NCI-H2107 treated with DMSO at 0.1 percent for 48 hours (cell line): ENCODE results near the gene CASS4.

Experiments
- DNase-seq: peaks from one replicate; lab custom pipeline; 2025; ENCODE audit not compliant: unreplicated experiment; lab: John Stamatoyannopoulos, UW

CASS4 gene

GRCh38 chr20:56422076-56422823 lies 10.2 kb downstream of the CASS4 start:
- DNase-seq = no peak

GRCh38 chr20:56422824-56423189 lies 10.7 kb downstream of the CASS4 start:
- DNase-seq = no peak

GRCh38 chr20:56423211-56423610 lies 11.2 kb downstream of the CASS4 start:
- no peak for DNase-seq

GRCh38 chr20:56423886-56424285 lies 11.8 kb downstream of the CASS4 start:
- no peak for DNase-seq

GRCh38 chr20:56424931-56425330 lies 12.9 kb downstream of the CASS4 start:
- no peak for DNase-seq

GRCh38 chr20:56426026-56426425 lies 14.0 kb downstream of the CASS4 start:
- DNase-seq = no peak

- DNase-seq = no peak
Measured at GRCh38 chr20:56426926-56427325, 14.9 kb downstream of the CASS4 start.

GRCh38 chr20:56427797-56428196 lies 15.7 kb downstream of the CASS4 start:
- DNase-seq = no peak

- no peak for DNase-seq
Measured at GRCh38 chr20:56428410-56428809, 16.4 kb downstream of the CASS4 start.

GRCh38 chr20:56428881-56429280 lies 16.8 kb downstream of the CASS4 start:
- DNase-seq = no peak

- DNase-seq = no peak
Measured at GRCh38 chr20:56429502-56429901, 17.4 kb downstream of the CASS4 start.

GRCh38 chr20:56429941-56430340 lies 17.9 kb downstream of the CASS4 start:
- DNase-seq = no peak

- DNase-seq = no peak
Measured at GRCh38 chr20:56430461-56430860, 18.4 kb downstream of the CASS4 start.

GRCh38 chr20:56430957-56431356 lies 18.9 kb downstream of the CASS4 start:
- DNase-seq = no peak

- DNase-seq = no peak
Measured at GRCh38 chr20:56431471-56431870, 19.4 kb downstream of the CASS4 start.

GRCh38 chr20:56433221-56433879 lies 21.3 kb downstream of the CASS4 start:
- DNase-seq = no peak

- DNase-seq = no peak
Measured at GRCh38 chr20:56433880-56434255, 21.8 kb downstream of the CASS4 start.

GRCh38 chr20:56437196-56437960 lies 25.3 kb downstream of the CASS4 start:
- DNase-seq = no peak

- no peak for DNase-seq
Measured at GRCh38 chr20:56438284-56438683, 26.2 kb downstream of the CASS4 start.

GRCh38 chr20:56439771-56440291 lies 27.8 kb downstream of the CASS4 start:
- no peak for DNase-seq

GRCh38 chr20:56440346-56441007 lies 28.4 kb downstream of the CASS4 start:
- no peak for DNase-seq
